PC-9 (cell line): ENCODE results near the gene CAMTA1. TPM values are rescaled to one million over a fixed set of nuclear protein-coding genes. Genes with fewer than 3 reads are reported as not detected.

Experiments
- BruUV-seq: library from RNA; stranded (reverse); fragments of 400-500 nt; replicated peaks from 2 replicates; lab custom pipeline; 2021; lab: Mats Ljungman, UMichigan
- CTCF ChIA-PET: fragments of 300-600 bp; sonication (Branson Sonifier 250); formaldehyde crosslinking; loops from one replicate; lab custom pipeline; 2022; ENCODE audit warnings: antibody characterized with exemption; lab: Charles Lee
- POLR2A ChIA-PET: fragments of 300-600 bp; sonication (Branson Sonifier 250); formaldehyde crosslinking; loops from one replicate; lab custom pipeline; 2022; ENCODE audit warnings: antibody characterized with exemption; ENCODE audit not compliant: unreplicated experiment; lab: Charles Lee
- DNase-seq, 2 experiments: peaks; one replicate each; pipeline versions ENCODE4 v3.0.0 to v3.0.0-alpha.2; 2015 to 2022; ENCODE audit warnings: mixed read lengths in 1 of 2
- H2AFZ ChIP-seq: fragments of 200-600 bp; sonication (generic); 2 replicates; pipeline ENCODE4 v1.8.1; 2017; ENCODE audit warnings: antibody characterized with exemption
- H3F3A ChIP-seq: fragments of 200-600 bp; sonication (generic); 2 replicates; pipeline ENCODE4 v1.8.1; 2017; ENCODE audit warnings: antibody characterized with exemption, mild to moderate bottlenecking, low read depth; ENCODE audit not compliant: insufficient read depth
- H3K27ac ChIP-seq: fragments of 200-600 bp; sonication (generic); 2 replicates; pipeline ENCODE4 v1.6.1; 2016; ENCODE audit warnings: mixed run types
- H3K27me3 ChIP-seq: fragments of 200-600 bp; sonication (generic); 2 replicates; pipeline ENCODE4 v1.6.1; 2016; ENCODE audit warnings: low read depth, mixed run types; ENCODE audit not compliant: insufficient read depth
- H3K36me3 ChIP-seq: fragments of 200-600 bp; sonication (generic); 2 replicates; pipeline ENCODE4 v1.6.1; 2016; ENCODE audit warnings: low read depth, mixed run types
- H3K4me1 ChIP-seq: fragments of 200-600 bp; sonication (generic); replicated peaks from 2 replicates; pipeline ENCODE4 v1.6.1; 2016; ENCODE audit warnings: mixed run types; ENCODE audit not compliant: insufficient read depth
- H3K4me2 ChIP-seq: fragments of 200-600 bp; sonication (generic); 2 replicates; pipeline ENCODE4 v1.6.1; 2017; ENCODE audit warnings: mixed run types
- H3K4me3 ChIP-seq: fragments of 200-600 bp; sonication (generic); 2 replicates; pipeline ENCODE4 v1.6.1; 2016; ENCODE audit warnings: mixed run types
- H3K79me2 ChIP-seq: fragments of 200-600 bp; sonication (generic); 2 replicates; pipeline ENCODE4 v1.6.1; 2017; ENCODE audit warnings: low read depth, mixed run types
- H3K9me2 ChIP-seq: fragments of 200-600 bp; sonication (generic); 2 replicates; pipeline ENCODE4 v1.8.1; 2017; ENCODE audit warnings: mild to moderate bottlenecking; ENCODE audit not compliant: insufficient read depth
- H3K9me3 ChIP-seq: fragments of 200-600 bp; sonication (generic); 2 replicates; pipeline ENCODE4 v1.8.1; 2016; ENCODE audit warnings: low read depth; ENCODE audit not compliant: insufficient read depth
- H4K20me1 ChIP-seq: fragments of 200-600 bp; sonication (generic); 2 replicates; pipeline ENCODE4 v1.8.1; 2017; ENCODE audit not compliant: insufficient read depth
- EZH2 ChIP-seq: fragments of 200-600 bp; sonication (generic); IDR thresholded peaks from 2 replicates; pipeline ENCODE4 v1.8.0; 2017; ENCODE audit warnings: antibody characterized with exemption, low read depth
- intact Hi-C: fragments of 100-400 bp; cut with micrococcal nuclease; formaldehyde crosslinking; loops from one replicate; pipeline ENCODE4 v1.10.0; 2022; ENCODE audit not compliant: unreplicated experiment
- total RNA-seq: library from RNA; stranded (reverse); gene quantifications from 2 replicates; pipeline ENCODE4 v1.2.3, GENCODE V29; 2021
- TF ChIP-seq, protein P1 (sequence below): fragments of 200-600 bp; sonication (generic); conservative IDR thresholded peaks from 2 replicates; pipeline ENCODE4 v1.6.1; 2017; ENCODE audit warnings: mixed run types, antibody characterized with exemption, mild to moderate bottlenecking, moderate library complexity

Gene CAMTA1
- total RNA-seq, 1 experiment from 2014 or later: 72.3 TPM

GRCh38 chr1:7493711-7494454, 708.6 kb downstream of the CAMTA1 start:
- BruUV-seq: no TSS peak
- CTCF ChIA-PET: no interaction called here
- TF ChIP-seq EZH2: no peak
- TF ChIP-seq, protein P1, sequence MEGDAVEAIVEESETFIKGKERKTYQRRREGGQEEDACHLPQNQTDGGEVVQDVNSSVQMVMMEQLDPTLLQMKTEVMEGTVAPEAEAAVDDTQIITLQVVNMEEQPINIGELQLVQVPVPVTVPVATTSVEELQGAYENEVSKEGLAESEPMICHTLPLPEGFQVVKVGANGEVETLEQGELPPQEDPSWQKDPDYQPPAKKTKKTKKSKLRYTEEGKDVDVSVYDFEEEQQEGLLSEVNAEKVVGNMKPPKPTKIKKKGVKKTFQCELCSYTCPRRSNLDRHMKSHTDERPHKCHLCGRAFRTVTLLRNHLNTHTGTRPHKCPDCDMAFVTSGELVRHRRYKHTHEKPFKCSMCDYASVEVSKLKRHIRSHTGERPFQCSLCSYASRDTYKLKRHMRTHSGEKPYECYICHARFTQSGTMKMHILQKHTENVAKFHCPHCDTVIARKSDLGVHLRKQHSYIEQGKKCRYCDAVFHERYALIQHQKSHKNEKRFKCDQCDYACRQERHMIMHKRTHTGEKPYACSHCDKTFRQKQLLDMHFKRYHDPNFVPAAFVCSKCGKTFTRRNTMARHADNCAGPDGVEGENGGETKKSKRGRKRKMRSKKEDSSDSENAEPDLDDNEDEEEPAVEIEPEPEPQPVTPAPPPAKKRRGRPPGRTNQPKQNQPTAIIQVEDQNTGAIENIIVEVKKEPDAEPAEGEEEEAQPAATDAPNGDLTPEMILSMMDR: no peak

GRCh38 chr1:7495962-7496361, 710.7 kb downstream of the CAMTA1 start:
- CTCF ChIA-PET: no interaction called here
- H3K79me2 ChIP-seq: no peaks in the 10 kb centered on the region
- BruUV-seq: no TSS peak

More at GRCh38 chr1:7493711-7494454, 708.6 kb downstream of the CAMTA1 start:
- Histone ChIP-seq H3F3A (no peaks in the 10 kb centered on the region), H3K27ac (no peak overlapping the region), H3K79me2 (no peaks in the 10 kb centered on the region), H3K36me3 (no peaks in the 10 kb centered on the region), H4K20me1 (no peaks in the 10 kb centered on the region), H3K9me3 (no peaks in the 10 kb centered on the region), H3K27me3 (peaks cover 26% of the 10 kb centered on the region), H3K4me3 (no peak overlapping the region), H3K4me2 (no peak overlapping the region), H2AFZ (no peak overlapping the region), H3K4me1 (no peaks in the 10 kb centered on the region), H3K9me2 (no peaks in the 10 kb centered on the region)
- POLR2A ChIA-PET: no interaction called here
- no peak for DNase-seq
- intact Hi-C loops: no loop called here

GRCh38 chr1:7497107-7497637, 711.9 kb downstream of the CAMTA1 start:
- POLR2A ChIA-PET: no interaction called here
- Histone ChIP-seq H3K9me2 (no peaks in the 10 kb centered on the region), H3K9me3 (no peaks in the 10 kb centered on the region), H3K36me3 (no peaks in the 10 kb centered on the region), H3K4me1 (no peaks in the 10 kb centered on the region), H2AFZ (no peak overlapping the region), H3F3A (no peaks in the 10 kb centered on the region), H3K4me3 (no peak overlapping the region), H4K20me1 (no peaks in the 10 kb centered on the region), H3K27me3 (peaks cover 30% of the 10 kb centered on the region), H3K4me2 (no peak overlapping the region), H3K79me2 (no peaks in the 10 kb centered on the region), H3K27ac (no peak overlapping the region)
- DNase-seq: no peak
- TF ChIP-seq, protein P1: no peak
- TF ChIP-seq EZH2: no peak
- CTCF ChIA-PET: no interaction called here
- BruUV-seq: no TSS peak
- intact Hi-C loops: no loop called here

More at GRCh38 chr1:7495962-7496361, 710.7 kb downstream of the CAMTA1 start:
- H3K9me3 ChIP-seq: no peaks in the 10 kb centered on the region
- no peak for TF ChIP-seq EZH2
- TF ChIP-seq, protein P1: no peak
- intact Hi-C loops: no loop called here
- no peak overlapping the region for H3K4me3 ChIP-seq
- H3K4me2 ChIP-seq: no peak overlapping the region
- no peak overlapping the region for H2AFZ ChIP-seq
- no peak for DNase-seq
- H3K9me2 ChIP-seq: no peaks in the 10 kb centered on the region
- no peaks in the 10 kb centered on the region for H4K20me1 ChIP-seq
- no peaks in the 10 kb centered on the region for H3F3A ChIP-seq
- H3K4me1 ChIP-seq: no peaks in the 10 kb centered on the region
- POLR2A ChIA-PET: no interaction called here
- no peaks in the 10 kb centered on the region for H3K36me3 ChIP-seq
- H3K27me3 ChIP-seq: peaks cover 23% of the 10 kb centered on the region
- no peak overlapping the region for H3K27ac ChIP-seq
